Natural killer cell (primary cell): ENCODE measurements around the gene CAMKK2. TPM values are rescaled to one million over a fixed set of nuclear protein-coding genes. Genes with fewer than 3 reads are reported as not detected.
"Not testable (repeated sequence)": the region's sequence is repeated elsewhere in the genome, so short reads cannot be mapped to it uniquely, and the experiment has no call there.

ENCODE experiments used
- ATAC-seq, 3 donors: fragments of 150-1000 bp in 2 of 3; fragments of 200-7000 bp in 1 of 3; cut with Tn5 transposase; 1 replicate in 1 of 3; 2 replicates in 2 of 3; pipeline ENCODE4 v1.10.0; 2021; ENCODE audit warnings: mild to moderate bottlenecking in 2 of 3, moderate library complexity in 2 of 3
- DNase-seq, 2 donors: peaks; one replicate each; pipeline versions ENCODE4 v3.0.0 to v3.0.0-alpha.2; 2013 to 2021; ENCODE audit warnings: mixed read lengths in 1 of 2
- H3K27ac ChIP-seq: one replicate; pipeline ENCODE4 v1.5.1; 2013; ENCODE audit warnings: mild to moderate bottlenecking, low read length
- H3K27me3 ChIP-seq: one replicate; pipeline ENCODE4 v1.6.1; 2013; ENCODE audit warnings: low read length; ENCODE audit not compliant: control insufficient read depth, insufficient read depth
- H3K36me3 ChIP-seq: one replicate; pipeline ENCODE4 v1.6.1; 2013; ENCODE audit warnings: low read length; ENCODE audit not compliant: control insufficient read depth, insufficient read depth
- H3K4me1 ChIP-seq: one replicate; pipeline ENCODE4 v1.6.1; 2013; ENCODE audit warnings: low read length; ENCODE audit not compliant: control insufficient read depth, insufficient read depth
- H3K4me3 ChIP-seq: one replicate; pipeline ENCODE4 v1.5.1; 2013; ENCODE audit warnings: low read length
- H3K9me3 ChIP-seq: one replicate; pipeline ENCODE4 v1.6.1; 2013; ENCODE audit warnings: low read length; ENCODE audit not compliant: control insufficient read depth, insufficient read depth
- H3K27ac Mint-ChIP-seq, 2 donors: one replicate each; pipeline ENCODE4 v1.8.0; 2022; ENCODE audit warnings: mild to moderate bottlenecking in 2 of 2, mixed read lengths in 2 of 2, moderate library complexity in 1 of 2
- H3K27me3 Mint-ChIP-seq, 2 donors: one replicate each; pipeline ENCODE4 v1.8.0; 2022; ENCODE audit warnings: low read depth in 2 of 2, mixed read lengths in 2 of 2
- H3K36me3 Mint-ChIP-seq: one replicate; pipeline ENCODE4 v1.8.0; 2022; ENCODE audit warnings: mixed read lengths
- H3K4me1 Mint-ChIP-seq, 2 donors: one replicate each; pipeline ENCODE4 v1.8.0; 2022; ENCODE audit warnings: mixed read lengths in 2 of 2
- H3K4me3 Mint-ChIP-seq: one replicate; pipeline ENCODE4 v1.8.0; 2022; ENCODE audit warnings: mild to moderate bottlenecking, moderate library complexity, mixed read lengths
- H3K9me3 Mint-ChIP-seq, 2 donors: one replicate each; pipeline ENCODE4 v1.8.0; 2022; ENCODE audit warnings: mixed read lengths in 2 of 2
- CTCF ChIP-seq: fragments of 200-600 bp; IDR thresholded peaks from one replicate; pipeline ENCODE4 v1.8.0; 2022; ENCODE audit warnings: antibody characterized with exemption
- WGBS: methylation state at CpG from one replicate; pipeline ENCODE4 v1.1.7; 2013; ENCODE audit warnings: missing lambda C conversion rate; ENCODE audit not compliant: insufficient coverage; 5-methylcytosine and 5-hydroxymethylcytosine counted together
- intact Hi-C: fragments of 100-400 bp; cut with micrococcal nuclease; formaldehyde crosslinking; loops from one replicate; pipeline ENCODE4 v1.14.2; 2022
- total RNA-seq, 4 donors: library from RNA; stranded (reverse); fragments of 120-200 nt in 1 of 4; gene quantifications; one replicate each; pipeline versions ENCODE4 v1.2.3 to v1.2.4, GENCODE V29; 2013 to 2022

Gene CAMKK2
- total RNA-seq, 3 donors from 2014 or later (not counting 1 experiment from before 2014, with no cell fraction given), result 19.6 to 27.4 (median 20.9) TPM

- Mint-ChIP-seq H3K9me3 (no peaks in the 10 kb centered on the region), H3K36me3 (no peaks in the 10 kb centered on the region), H3K27me3 (no peaks in the 10 kb centered on the region), H3K4me1 (peaks cover 0 to 5% of the 10 kb centered on the region in 2 donors), H3K4me3 (no peak overlapping the region), H3K27ac (no peak overlapping the region)
- H3K27ac ChIP-seq, result no peak overlapping the region
- intact Hi-C loops, result no loop called here
- ATAC-seq (no peak), DNase-seq (no peak)
- no peaks in the 10 kb centered on the region for H3K9me3 ChIP-seq
- no peaks in the 10 kb centered on the region for H3K36me3 ChIP-seq
- H3K27me3 ChIP-seq, result no peaks in the 10 kb centered on the region
- WGBS, result 75% methylated on average over 3 of the region's 4 CpGs
- H3K4me1 ChIP-seq, result peaks cover 12% of the 10 kb centered on the region
- TF ChIP-seq CTCF, result no peak
- H3K4me3 ChIP-seq, result no peak overlapping the region
Measured at GRCh38 chr12:121301876-121302275, 5.4 kb upstream of the CAMKK2 start.

- no peak overlapping the region for H3K4me3 Mint-ChIP-seq
- 86% methylated on average over 4 of the region's 4 CpGs for WGBS
- H3K27ac Mint-ChIP-seq, result no peak overlapping the region
- ATAC-seq, result no peak
- Histone ChIP-seq H3K36me3 (no peaks in the 10 kb centered on the region), H3K4me3 (no peak overlapping the region), H3K9me3 (no peaks in the 10 kb centered on the region), H3K4me1 (peaks cover 21% of the 10 kb centered on the region), H3K27me3 (no peaks in the 10 kb centered on the region), H3K27ac (no peak overlapping the region)
- peaks cover 0 to 11% of the 10 kb centered on the region in 2 donors for H3K4me1 Mint-ChIP-seq
- no peak for TF ChIP-seq CTCF
- no peaks in the 10 kb centered on the region for H3K9me3 Mint-ChIP-seq
- DNase-seq, result no peak
- H3K36me3 Mint-ChIP-seq, result no peaks in the 10 kb centered on the region
- no peaks in the 10 kb centered on the region for H3K27me3 Mint-ChIP-seq
- intact Hi-C loops, result no loop called here
Measured at GRCh38 chr12:121300083-121300819, 3.7 kb upstream of the CAMKK2 start.

- intact Hi-C loops, result loop anchor here (5.0 kb wide), 1 partner anchor 87 kb away; the partner anchor contains the start of gene P2RX4
- H3K9me3 ChIP-seq, result no peaks in the 10 kb centered on the region
- Mint-ChIP-seq H3K36me3 (no peaks in the 10 kb centered on the region), H3K27ac (no peak overlapping the region), H3K4me3 (no peak overlapping the region), H3K4me1 (peaks cover 0 to 14% of the 10 kb centered on the region in 2 donors), H3K27me3 (no peaks in the 10 kb centered on the region), H3K9me3 (no peaks in the 10 kb centered on the region)
- DNase-seq (no peak), ATAC-seq (no peak)
- no peak overlapping the region for H3K4me3 ChIP-seq
- peaks cover 24% of the 10 kb centered on the region for H3K4me1 ChIP-seq
- H3K36me3 ChIP-seq, result no peaks in the 10 kb centered on the region
- WGBS, result 92% methylated on average over 3 of the region's 4 CpGs
- no peaks in the 10 kb centered on the region for H3K27me3 ChIP-seq
- H3K27ac ChIP-seq, result no peak overlapping the region
- no peak for TF ChIP-seq CTCF
Measured at GRCh38 chr12:121299662-121300061, 3.2 kb upstream of the CAMKK2 start.

- Mint-ChIP-seq H3K4me3 (peak overlapping the region; percentile 87), H3K27ac (peak overlapping the region in 1 of 2 donors; percentile 84), H3K4me1 (peaks cover 0 to 14% of the 10 kb centered on the region in 2 donors)
- H3K9me3 ChIP-seq, H3K27me3 ChIP-seq, H3K4me3 ChIP-seq, H3K27ac ChIP-seq, ATAC-seq, H3K36me3 ChIP-seq, DNase-seq, H3K36me3 Mint-ChIP-seq, H3K9me3 Mint-ChIP-seq, H3K27me3 Mint-ChIP-seq: not testable (repeated sequence)
- WGBS, result 96% methylated on average over 13 of the region's 13 CpGs
- H3K4me1 ChIP-seq, result peaks cover 24% of the 10 kb centered on the region
- intact Hi-C loops, result loop anchor here (5.0 kb wide), 1 partner anchor 86 kb away; the partner anchor contains the start of gene P2RX4
Measured at GRCh38 chr12:121298411-121298810, 1.9 kb upstream of the CAMKK2 start.
